Measurements from ENCODE around the gene YAP1.
"Not testable (repeated sequence)": the region's sequence is repeated elsewhere in the genome, so short reads cannot be mapped to it uniquely, and the experiment has no call there.

Gene YAP1

DNA sequence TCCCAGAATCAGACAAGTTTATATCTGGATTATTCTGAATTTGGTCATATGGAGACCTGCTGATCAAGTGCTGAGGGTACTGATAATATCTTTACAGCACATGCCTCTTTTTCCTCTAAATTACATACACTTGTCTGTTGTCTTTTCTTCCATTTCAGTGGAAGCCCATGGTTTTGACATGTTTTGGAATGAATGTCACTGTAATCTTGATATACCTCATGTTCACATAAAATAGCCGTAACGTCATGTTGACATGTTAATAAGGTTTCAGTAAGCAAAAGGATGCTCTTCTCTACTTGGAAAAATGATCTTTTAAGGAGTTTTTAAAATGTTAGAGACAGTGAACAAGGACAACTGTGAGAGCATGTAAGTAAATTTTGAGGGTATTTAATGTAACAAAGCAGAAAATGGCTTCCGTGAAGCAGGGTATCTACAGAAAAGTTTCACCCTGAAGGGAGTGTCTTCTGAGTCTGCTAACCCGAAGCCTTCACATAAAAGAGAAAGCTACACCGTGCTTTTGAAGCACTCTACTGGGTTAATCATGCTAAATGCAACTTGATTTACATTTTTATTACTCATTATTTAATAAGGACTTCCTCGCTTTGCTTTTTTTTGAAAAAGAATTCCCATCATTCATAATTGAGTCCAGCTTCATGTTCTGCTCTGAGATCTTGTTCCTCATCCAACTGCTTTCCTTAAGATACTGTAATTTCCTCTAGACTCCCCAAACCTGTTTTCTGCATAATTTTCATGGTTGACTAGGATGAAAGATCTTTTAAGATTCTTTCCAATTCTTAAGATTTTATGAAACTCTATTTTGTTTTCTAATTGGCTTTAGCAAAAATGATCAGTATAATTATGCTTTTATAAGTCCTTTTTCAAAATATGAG lies 56.2 kb downstream of the YAP1 start:
- no peak for DNase-seq

DNA sequence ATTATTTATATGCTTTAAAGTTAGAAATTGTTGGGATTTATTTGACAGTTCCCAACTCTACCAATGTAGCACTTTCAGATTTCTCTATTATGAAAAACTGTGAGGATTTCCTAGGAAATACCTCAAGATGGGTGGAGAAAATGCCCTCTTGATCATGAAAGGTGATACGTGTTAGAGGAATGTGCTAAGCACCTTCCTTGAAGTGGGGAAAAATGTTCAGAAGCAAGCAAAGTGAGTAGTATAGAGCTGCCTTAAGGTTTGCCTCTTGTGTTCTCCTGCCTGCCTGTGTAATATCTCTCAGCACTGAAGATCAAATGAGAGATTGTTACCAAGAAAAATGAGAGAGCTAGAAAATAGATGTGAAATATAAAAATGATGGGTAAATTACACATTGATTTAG lies 58.2 kb downstream of the YAP1 start:
- no peak for DNase-seq

DNA sequence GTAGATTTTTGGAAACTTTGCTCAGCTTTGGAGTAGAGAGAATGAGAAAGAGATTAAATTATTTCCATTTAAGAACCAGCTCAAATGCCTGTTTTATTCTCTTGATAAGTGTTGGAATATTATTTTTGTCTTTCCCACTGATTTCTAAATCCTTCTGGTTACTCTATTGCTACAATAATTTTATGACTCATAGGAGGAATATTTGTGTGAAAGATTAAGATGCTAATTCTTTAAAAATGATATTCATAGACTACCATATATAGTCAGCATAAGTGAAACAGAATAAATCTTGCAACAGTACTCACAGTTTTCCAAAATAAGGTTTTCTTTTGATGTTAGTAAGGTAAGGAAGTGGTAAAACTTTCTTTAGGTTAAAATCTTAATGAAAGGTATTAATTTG lies 60.9 kb downstream of the YAP1 start:
- DNase-seq: no peak

DNA sequence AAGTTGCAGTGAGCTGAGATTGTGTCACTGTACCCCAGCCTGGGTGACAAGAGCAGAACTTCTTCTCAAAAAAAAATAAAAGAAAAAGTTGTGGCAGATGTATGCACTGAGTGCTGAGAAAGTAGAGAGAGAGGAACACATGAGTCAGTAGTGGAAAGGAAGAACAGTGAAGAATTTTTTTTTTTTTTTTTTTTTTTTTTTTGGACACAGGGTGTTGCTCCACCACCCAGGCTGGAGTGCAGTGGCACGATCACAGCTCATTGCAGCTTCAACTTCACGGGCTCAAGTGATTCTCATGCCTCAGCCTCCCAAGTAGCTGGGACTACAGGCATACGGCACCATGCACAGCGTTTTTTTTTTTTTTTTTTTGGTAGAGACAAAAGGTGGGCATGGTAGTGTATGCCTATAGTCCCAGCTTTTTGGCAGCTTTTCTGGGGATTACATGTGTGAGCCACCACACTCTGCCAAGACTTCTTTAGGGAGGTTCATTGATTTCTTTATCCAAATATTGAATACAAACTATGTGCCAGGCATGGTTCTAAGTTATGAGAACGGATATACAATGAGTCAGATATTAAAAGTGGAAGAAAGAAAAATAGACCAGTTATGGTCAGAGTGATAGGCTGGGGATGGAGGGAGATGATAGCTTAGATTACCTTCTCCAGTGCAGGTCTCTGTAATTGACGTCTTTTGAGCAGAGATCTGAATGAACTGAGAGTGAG lies 62.0 kb downstream of the YAP1 start:
- no peak for DNase-seq

DNA sequence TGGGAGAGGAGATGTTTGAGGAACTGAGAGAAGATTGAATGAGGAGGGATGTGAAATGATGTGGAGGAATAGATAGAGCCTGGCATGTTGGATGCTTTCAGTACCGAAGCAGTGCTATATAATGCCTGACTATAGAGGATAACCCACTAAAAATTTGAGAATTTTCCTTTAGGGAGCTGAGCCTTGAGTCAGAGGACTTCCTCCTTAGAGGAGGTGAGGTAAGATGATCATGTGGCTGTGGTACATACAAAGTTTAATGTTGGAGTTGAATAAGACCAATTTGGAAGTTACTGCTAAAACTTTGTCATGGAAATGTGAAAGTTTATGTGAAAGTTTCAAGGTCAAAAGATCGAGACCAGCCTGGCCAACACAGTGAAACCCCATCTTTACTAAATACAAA lies 66.9 kb downstream of the YAP1 start:
- DNase-seq: no peak

DNA sequence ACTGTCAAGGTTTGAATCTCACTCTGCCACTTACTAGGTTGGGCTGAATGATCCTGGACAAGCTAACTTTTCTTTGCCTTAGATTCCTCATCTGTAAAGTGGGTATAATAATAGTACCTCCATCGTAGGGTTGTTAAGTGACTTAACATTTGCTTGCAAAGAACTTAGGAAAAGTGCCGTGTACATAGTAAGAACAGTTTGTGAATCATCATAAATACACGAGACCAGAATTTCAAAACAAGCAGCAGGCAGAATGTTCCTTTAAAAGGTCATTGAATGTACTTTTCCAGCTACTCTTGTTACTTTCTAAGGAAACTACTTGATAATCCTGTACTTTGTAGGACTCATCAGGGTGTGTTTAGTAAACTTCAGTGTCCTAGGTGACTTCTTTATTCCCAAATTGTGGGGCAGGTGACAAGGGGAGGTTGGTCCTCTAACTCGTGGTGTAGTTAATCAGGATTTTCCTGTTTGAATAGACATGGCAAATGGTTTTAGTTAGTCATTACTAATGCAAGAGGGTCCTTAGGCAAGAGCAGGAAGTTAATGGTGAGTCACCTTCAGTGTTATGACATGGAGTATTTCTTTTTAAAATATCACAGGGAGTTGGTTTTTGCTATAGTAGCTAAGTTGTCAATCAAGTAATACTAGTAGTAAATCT lies 67.9 kb downstream of the YAP1 start:
- DNase-seq: no peak

DNA sequence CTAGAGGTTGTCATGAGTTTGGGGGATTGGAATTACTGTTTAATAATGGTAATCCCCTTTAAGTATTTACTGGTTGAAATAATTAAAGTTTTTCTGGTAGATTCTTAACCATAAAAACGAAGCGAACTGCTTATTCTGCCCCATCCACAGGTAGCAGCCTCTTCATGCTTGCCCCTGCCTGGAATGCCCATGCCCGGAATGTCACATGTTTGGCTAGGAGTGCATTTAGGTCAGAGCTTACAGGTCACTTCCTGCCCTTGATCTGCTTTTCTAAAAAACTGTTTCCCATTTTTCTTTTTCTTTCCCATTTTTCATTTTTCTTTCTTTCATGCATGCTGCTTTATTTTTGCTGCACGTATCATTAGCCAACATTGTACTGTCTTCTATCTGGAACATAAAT lies 69.1 kb downstream of the YAP1 start:
- no peak for DNase-seq

DNA sequence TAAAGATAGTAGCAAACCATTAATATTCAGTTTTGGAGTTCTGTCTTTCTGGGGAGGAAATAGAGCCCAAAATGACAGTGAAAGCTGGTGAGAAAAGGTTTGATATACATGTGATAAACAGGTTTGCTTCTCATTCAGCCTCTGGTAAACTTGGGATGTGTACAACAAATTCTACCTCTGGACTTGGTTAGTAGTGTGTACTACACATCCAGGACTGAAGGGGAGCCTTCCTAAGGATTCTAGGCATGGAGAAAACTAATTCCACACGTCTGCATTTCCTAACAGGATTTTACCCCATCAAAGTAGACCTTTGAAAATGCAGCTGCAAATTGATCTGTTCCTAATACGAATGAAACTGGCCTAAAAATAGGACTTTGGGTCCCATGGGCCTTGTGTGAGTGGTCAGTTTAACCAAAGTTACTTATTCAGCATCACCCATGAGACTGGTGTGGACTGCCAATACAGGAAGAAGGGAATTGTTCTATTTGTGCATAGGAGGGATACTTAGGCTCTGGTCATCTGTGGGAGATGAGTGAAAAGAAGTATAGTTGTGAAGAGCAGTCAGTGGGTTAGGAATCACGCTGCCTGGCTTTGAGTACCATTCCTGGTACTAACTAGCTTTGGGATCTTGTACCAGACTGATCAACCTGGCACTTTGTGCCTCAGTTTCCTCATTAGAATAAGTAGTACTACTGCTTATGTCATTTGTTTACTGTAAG lies 74.2 kb downstream of the YAP1 start:
- DNase-seq: no peak

DNA sequence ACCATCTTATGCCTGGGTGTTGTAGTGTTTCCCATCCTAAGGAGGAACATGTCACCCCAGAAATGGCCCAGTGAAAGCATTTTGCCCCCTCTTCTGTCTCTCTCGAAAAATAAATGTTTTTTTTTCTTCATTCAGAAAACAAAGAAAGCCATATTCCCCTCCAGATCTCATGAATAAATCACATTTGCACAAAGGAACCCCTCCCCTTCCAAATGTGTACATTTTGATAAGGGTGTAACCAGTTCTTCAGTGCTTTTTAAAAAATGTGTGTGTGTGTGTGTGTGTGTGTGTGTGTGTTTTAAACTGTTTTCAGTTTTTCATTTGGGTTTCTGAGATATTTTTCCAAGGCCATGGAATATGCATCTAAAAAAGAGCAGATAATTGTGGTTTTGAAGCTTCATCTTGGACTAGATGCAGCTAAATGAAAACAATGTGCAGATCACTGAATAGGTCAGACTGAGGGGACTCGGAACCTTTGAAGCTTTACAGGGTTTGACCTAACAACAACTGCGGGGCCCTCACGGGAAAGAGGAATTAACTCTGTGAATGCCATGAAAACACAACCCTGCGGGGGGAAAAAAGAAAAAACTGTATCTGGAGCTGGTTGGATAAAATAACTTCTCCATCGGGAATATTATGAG lies 76.4 kb downstream of the YAP1 start:
- DNase-seq: no peak

DNA sequence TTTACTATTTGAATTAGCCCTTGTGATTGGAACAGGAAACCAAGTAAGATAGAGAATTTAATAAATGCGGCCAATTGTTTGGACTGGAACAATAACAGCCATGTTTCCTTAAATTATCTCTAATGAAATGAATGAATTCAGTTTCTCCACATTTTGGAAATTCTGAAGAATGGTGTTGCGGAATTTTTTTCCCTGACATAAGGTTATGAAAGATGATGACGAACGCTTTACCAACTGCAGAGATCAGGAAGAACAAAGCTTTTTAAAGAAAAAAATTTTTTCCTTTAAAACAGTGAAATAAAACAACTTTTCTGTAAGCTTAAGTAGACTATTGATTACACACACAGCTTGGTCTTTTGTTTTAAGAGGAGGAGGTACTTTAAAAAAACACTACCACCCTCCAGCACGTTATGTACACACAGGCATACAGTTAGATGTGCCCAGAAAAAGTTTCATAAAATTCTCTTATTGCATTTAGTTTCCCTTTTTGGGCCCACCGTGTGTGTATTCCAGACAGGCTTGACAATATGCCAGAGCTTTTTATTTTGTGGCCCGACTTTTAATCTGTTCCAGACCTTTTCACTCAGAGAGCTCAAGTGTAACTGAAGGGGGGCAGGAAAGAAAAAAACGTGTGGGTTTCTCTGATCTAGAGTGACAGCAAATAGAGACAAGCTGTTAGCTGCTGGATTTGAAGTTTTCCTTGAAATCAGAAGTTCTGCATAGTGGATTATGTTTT lies 77.3 kb downstream of the YAP1 start:
- DNase-seq: no peak

DNA sequence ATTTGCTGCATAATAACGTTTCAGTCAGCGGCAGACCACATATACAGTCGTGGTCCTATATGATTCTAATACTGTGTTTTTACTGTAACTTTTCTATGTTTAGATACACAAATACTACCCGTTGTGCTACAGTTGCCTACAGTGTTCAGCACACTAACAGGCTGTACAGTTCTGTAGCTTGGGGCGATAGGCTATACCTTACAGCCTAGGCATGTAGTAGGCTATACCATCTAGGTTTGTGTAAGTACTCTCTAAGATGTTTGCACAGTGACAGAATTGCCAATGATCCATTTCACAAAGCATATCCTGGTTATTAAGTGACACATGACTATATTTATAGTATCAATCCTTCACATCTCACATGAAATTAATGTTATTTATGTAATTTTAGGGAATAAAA lies 78.2 kb downstream of the YAP1 start:
- DNase-seq: no peak

DNA sequence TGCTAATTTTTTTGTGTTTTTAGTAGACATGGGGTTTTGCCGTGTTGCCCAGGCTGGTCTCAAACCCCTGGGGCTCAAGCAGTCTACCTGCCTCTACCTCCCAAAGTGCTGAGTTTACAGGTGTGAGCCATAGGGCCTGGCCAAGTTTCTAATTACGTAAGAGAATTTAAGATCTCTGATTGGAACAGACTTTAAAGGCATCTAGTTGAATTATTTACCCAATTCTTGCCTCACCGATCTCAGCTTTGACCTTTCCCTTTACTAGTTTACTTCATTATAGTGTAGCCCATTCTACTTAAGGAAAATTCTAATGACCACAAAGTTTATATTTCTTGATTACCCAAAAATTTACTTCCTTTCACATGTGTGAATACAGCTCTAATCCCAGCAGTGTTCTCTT lies 81.6 kb downstream of the YAP1 start:
- DNase-seq: no peak

DNA sequence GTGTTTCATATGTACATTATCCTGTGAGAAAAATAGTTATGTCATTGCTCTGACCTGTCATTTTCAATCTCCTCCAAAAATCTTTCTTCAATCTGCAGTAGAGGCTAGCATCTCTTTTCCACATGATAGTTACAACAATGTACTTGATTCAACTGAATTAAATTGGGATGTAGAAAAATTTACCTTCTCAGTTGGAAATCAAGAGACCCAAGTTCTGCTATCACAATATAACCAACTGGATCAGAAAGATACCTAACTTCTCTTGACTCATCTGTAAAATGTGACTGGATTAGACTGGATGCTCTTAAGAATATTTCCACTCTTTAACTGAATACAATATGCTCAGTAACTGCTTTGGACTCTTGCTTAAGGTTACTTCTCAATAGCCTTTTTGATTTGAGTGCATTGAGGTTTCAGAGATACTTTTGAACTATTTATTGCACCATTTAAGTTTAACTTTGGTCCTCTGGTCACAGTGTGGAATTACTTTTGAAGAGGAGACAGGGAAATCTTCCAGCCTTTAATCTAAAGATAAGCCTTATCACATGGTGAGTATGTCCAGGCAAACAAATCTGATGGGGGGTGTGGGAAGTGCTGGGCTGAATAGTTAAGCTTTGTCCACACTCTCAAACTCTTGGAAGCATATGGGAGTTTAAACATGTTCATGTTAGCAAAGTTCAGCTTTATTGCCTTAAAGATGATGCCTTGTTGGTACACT lies 82.3 kb downstream of the YAP1 start:
- no peak for DNase-seq

DNA sequence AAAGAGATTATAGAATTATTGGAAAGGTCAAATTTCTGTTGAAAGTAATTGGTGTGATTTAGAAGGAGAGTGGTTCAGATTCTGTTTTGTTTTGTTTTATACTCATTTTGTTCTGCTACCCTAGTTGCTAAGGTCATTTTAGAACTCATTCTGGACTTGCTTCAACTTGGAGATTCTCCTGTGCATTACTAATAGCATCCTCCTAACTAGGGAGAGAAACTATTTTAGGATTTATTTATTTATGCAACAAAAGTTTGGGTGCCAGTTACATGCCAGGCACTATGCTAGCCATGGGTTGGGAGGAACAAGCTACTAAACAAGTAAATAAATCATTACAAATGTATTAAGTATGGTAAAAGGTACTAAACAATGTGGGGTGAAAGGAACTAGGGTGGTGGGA lies 84.0 kb downstream of the YAP1 start:
- DNase-seq: no peak

DNA sequence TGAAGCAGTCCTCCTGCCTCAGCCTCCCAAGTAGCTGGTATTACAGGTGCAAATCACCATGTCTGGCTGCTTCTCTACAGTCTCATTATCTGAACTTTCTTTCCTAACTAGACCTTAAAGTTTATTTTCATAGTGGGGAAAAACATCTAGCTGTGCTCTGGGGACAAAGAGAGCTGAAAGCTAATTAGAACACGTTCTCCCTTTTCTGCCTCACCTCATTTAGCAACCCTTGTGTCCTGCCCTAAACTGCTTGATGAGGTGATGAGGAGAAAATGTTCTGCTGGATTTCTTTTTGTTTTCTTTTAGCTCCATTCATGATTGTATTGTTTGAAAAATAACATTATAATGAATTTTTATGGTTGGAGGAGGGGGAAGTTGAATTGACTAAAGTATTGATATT lies 84.7 kb downstream of the YAP1 start:
- DNase-seq: no peak

DNA sequence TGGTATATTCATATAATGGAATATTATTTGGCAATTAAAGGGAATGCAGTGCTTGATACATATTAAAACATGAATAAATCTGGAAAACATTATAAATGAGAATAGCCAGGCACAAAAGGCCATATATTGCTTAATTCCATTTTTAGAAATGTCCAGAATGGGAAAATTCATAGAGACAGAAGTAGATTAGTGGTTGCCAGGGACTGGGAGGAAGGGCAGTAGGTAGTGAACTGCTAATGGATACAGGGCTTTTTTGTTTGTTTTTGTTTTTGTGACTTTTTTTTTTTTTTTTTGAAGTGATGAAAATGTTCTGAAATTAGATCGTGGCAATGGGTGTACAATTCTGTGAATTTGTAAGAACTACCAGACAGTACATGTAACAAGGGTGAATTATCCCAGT lies 86.1 kb downstream of the YAP1 start:
- no peak for DNase-seq

DNA sequence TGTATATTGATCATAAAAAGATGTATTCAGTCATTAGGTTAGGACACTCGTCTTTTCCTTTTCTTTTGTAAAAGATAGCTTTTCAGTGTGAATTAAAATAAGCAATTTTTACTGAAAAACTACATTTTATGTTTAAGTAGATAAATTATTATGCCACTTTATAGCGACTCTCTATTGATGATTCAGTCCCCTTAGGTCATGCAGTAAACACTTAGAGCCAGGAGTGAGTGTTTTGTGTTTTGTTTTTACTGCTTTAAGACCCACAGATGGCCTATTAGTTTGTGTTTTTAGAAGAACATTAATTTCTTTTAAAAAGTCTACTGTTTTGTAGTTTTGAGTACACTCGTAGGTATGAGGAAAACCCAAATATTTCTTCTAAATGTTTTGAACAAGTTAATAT lies 86.6 kb downstream of the YAP1 start:
- no peak for DNase-seq

DNA sequence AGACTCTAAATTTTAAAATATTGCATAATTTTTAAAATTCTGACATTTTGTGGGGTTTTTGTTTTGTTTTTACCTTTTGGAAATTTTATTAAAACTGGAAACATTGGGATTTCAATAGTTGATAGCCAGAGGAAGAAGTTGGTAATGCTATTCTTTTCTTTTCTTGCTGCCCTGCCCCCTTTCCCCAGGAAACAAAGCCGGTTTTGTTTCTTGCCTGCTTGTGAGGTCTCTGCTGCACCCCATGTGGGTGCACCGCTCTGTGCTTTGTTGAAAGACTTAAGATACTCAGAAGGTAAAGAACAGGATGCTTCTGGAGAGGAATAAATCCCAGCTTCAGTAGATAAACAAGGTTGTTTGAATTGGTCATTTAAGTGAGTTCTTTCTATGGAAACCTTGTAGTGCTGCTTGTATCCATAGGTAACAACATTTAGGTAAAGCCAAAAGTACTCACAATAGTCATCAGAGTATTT lies 87.5 kb downstream of the YAP1 start:
- DNase-seq: no peak

DNA sequence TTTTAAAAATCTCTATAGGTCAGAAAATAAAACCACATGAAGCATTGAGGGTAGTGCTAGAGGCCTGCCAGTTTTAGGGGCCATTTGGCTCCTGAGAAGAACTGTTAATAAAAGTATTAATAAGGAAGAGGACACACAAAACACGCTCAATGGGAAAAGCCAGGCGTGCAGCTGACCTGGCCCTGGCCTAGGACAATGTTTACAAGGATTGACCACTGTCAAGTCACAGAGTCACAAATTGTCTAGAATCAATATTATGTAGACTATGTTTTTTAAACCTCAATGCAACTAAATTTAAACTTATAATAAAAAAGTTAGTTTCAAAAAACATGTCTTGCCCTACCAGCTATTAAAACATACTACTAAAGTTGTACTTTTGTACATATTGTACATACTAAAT lies 89.4 kb downstream of the YAP1 start:
- no peak for DNase-seq

DNA sequence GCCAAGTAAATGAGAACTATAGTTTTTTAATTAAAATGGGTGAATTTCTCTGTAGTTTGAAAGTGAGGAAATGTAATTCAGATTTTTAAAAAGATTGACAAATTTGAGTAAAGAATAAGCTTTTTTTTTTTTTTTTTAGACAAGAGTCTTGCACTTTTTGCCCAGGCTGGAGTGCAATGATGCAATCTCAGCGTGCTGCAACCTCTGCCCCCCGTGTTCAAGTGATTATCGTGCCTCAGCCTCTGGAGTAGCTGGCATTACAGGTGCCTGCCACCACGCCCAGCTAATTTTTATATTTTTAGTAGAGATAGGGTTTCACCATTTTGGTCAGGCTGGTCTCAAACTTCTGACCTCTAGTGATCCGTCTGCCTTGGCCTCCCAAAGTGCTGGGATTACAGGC lies 90.1 kb downstream of the YAP1 start:
- DNase-seq: not testable (repeated sequence)

DNA sequence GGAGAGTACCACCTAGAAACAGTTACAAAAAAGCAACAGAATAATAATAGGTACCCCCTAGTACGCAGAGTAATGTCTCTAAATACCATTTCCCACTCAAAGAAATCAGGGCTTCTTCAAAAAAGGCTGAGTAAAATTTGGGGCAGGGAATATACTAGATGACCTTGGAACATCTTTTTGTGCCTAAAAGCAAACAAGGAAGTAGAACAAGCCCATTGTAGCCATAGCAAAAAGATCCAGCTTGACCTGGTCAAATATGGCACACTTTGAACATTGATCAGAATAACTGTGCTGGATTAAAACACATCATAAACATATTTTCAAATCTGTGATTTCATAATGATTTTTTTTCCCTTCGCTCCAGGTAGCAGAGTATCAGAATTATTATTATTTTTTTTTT lies 91.5 kb downstream of the YAP1 start:
- DNase-seq: no peak

All from activated T-cell treated with anti-CD3 and anti-CD28 coated beads, Interleukin-2, amount 50 U/mL, for 1 hour (primary cell).